Astrocyte (in vitro differentiated cells and primary cell): Measurements from ENCODE around the gene CDO1.

Experiments used
- CTCF ChIP-seq: IDR thresholded peaks from 2 replicates; pipeline ENCODE4 v1.5.1; 2011; ENCODE audit warnings: low read depth, mild to moderate bottlenecking, inconsistent platforms, low read length, moderate library complexity; ENCODE audit not compliant: insufficient read depth
- EZH2 ChIP-seq: IDR thresholded peaks from 2 replicates; pipeline ENCODE4 v1.6.1; 2012; ENCODE audit warnings: mild to moderate bottlenecking, low read length, inconsistent platforms; ENCODE audit not compliant: insufficient read depth

DNA sequence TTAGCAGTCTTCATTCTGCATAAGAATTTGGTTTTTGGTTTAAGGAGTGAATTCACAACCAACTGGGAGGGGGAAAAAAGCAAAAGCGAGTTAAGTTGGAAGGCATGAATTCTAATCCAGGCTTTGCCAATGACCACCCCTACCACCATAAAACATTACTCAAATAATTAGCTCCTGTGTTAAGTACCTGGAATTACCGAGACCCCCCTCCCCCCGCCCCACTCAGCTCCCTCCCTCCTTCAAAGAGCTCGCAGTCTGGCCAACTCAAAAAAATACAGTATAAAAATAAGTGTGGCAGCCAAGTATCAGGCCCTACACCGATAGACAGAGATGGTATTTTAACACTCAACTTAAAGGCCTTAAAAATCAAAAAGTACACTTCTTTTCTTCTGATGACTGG lies 24.4 kb upstream of the CDO1 start:
- TF ChIP-seq CTCF, result no peak
- TF ChIP-seq EZH2, result no peak
